Mucosa of rectum (tissue), 2 donors: ENCODE measurements around the gene EFCC1.

Experiments used
- H3K27ac ChIP-seq, 2 donors: one replicate each; pipeline ENCODE4 v1.7.0; 2013; ENCODE audit warnings: inconsistent platforms in 2 of 2, low read depth in 2 of 2, low read length in 2 of 2
- H3K27me3 ChIP-seq, 2 donors: one replicate each; pipeline ENCODE4 v1.7.0; 2013; ENCODE audit warnings: low read length in 2 of 2; ENCODE audit not compliant: control insufficient read depth in 2 of 2, insufficient read depth in 2 of 2
- H3K36me3 ChIP-seq, 2 donors: one replicate each; pipeline ENCODE4 v1.7.0; 2013; ENCODE audit warnings: low read length in 2 of 2; ENCODE audit not compliant: control insufficient read depth in 2 of 2, insufficient read depth in 2 of 2
- H3K4me1 ChIP-seq, 2 donors: one replicate each; pipeline ENCODE4 v1.7.0; 2013; ENCODE audit warnings: low read length in 2 of 2, mild to moderate bottlenecking in 1 of 2; ENCODE audit not compliant: control insufficient read depth in 2 of 2, insufficient read depth in 2 of 2
- H3K4me3 ChIP-seq, 2 donors: one replicate each; pipeline ENCODE4 v1.7.0; 2013; ENCODE audit warnings: low read length in 2 of 2
- H3K9ac ChIP-seq, 2 donors: one replicate each; pipeline ENCODE4 v1.7.0; 2013; ENCODE audit warnings: low read length in 2 of 2, low read depth in 1 of 2, mild to moderate bottlenecking in 1 of 2
- H3K9me3 ChIP-seq, 2 donors: one replicate each; pipeline ENCODE4 v1.7.0; 2013; ENCODE audit warnings: low read length in 2 of 2; ENCODE audit not compliant: control insufficient read depth in 2 of 2
- donor health status: healthy.
- donor health status: Normal muscosa, but diverticular disease.

The EFCC1 gene

DNA sequence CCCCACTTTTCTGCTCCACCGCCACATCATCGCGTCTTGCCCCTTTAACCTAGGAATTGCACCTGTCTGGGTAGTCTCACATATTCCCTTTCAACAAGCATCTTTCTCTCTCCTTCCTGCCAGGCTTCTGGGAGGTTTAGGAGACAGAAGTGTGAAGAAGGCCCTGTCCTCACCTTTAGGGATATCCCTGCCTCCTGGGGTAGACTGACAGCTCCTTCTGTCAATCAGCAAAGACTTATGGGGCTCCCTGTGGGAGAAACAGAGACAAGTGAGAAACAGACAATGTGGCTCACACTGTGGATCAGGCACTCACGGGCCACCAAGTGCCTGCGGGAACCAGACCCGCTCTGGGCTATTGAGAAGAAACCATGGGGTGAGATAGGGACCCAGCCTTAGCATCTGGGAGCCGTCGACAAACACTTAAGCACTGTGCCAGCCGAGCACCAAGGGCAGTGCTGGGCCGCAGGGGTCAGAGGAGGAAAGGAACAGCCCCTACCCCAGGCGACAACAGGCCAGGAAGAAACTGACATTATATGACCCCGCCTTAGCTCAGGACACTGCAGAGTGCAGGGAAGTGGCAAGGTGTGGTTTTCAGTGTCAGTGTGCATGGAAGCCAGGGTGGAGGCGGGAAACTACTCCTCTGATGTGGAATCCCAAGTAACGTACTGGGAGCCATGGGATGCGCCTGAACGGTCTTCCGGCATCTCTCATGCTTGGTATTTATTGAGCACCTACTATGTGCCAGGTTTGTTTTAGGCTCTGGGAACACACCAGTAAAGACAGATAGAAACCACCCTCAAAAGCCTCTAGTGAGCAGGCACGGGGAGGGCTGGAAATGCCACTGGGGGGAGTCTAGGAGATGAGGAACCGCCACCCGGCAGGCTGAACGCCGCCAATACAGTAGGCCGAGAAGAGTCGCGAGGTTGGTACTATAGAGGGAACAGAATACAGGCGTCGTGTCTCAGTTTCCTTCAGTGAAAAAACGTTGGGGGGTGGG is 1.8 kb downstream of the EFCC1 start:
- Histone ChIP-seq H3K9me3 (no peaks in the 10 kb centered on the region), H3K4me3 (peak overlapping the region; percentile 58 to 65), H3K27ac (no peak overlapping the region), H3K27me3 (peaks cover 21 to 22% of the 10 kb centered on the region in 2 donors), H3K9ac (peak overlapping the region in 1 of 2 donors; percentile 33), H3K4me1 (peaks cover 21 to 25% of the 10 kb centered on the region in 2 donors), H3K36me3 (no peaks in the 10 kb centered on the region)

DNA sequence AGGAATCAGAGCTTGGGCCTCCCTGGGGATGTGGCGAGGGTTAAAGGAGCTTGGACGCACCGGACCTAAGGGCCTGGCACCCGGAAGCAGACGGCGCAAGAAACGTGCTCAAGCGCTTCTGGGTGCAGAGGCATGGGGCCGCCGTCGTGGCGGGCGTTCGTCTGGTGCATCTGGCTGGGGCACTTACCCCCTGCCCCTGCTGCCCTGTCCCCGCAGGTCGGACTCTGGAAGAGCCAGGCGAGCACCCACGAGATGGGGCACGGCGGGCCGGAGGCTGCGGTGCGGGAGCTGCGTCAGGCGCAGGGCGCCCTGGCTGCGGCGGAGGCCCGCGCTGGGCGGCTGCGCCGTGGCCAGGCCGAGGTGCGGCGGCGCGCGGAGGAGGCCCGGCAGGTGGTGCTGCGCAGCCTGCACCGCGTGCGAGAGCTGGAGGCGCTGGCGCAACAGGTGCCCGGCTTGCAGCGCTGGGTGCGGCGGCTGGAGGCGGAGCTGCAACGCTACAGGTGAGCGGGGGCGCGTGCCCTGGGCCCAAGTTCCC is 2.5 kb downstream of the EFCC1 start:
- Histone ChIP-seq H3K9ac (peak overlapping the region in 1 of 2 donors; percentile 33), H3K27ac (no peak overlapping the region), H3K4me1 (peaks cover 21 to 25% of the 10 kb centered on the region in 2 donors), H3K27me3 (peaks cover 18 to 21% of the 10 kb centered on the region in 2 donors), H3K9me3 (no peaks in the 10 kb centered on the region), H3K36me3 (no peaks in the 10 kb centered on the region), H3K4me3 (peak overlapping the region; percentile 41 to 46)

DNA sequence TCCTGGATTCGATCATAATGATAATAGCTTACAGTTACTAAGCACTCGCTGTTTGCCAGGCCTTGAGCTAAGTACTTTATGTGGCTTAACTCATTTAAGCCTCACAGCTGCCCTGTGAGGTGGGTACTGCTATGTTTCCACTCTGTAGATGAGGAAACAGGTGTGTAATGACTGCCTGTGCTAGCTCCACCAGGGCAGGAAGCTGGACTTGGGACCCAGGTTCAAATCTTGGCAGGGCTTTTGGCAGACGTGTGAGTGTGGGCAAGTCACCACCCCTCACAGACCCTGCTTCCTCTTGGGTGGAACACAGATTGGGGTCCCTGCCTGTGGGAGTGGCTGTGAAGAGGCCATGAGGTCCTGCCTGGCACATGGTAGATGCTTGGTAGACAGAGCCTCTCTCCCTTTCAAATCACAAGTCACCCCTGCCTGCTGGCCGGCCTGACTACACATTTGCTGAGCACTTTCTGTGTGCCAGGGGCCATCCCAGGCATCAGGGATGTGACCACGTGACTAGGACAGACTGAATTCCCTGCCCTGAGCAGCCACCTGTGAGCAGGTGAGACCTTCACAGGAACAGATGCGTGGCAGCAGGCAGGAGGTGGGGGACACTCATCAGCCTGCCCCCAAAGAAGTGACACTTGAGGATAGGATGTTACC is 3.7 kb downstream of the EFCC1 start:
- no peaks in the 10 kb centered on the region for H3K36me3 ChIP-seq
- H3K27me3 ChIP-seq: peaks cover 16 to 21% of the 10 kb centered on the region in 2 donors
- peaks cover 21 to 25% of the 10 kb centered on the region in 2 donors for H3K4me1 ChIP-seq
- H3K9ac ChIP-seq: peak overlapping the region in 1 of 2 donors; percentile 18
- H3K27ac ChIP-seq: peak overlapping the region; percentile 46 to 59
- H3K4me3 ChIP-seq: no peak overlapping the region
- H3K9me3 ChIP-seq: no peaks in the 10 kb centered on the region

DNA sequence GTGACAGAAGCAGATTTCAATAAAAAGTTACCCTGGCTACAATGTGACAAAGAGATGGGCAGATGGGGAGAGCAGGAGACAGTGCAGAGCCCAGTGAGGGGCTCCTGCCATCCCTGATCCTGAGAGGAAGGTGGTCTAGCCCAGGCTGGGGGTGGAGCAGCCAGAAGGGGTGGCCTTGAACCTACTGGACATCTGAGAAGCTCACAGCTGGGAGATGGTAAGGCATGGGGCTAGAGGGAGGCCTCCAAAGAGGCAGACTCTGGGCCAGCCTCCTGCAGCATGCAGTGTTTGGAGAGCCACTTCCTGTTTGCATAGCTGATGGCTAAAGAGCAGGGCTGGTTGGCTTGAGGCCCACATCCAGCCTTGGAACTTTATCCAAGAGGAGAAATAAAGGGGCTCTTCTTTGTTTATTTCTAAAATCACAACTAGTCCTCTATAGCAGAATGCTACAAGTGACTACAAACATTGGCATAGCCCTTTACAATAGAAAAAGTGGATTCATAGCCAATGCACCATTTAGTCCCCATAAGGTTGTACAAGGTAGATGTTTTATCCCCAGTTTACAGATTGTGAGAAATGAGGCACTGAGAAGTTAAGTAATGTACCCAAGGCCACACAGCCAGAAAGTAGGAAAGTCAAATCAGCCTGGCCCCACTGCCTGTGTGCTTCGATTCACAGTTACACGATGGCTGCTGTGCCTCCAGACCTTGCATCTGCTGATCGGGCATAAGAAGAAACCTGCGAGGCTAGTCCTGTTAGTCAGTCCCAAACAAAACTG is 4.6 kb downstream of the EFCC1 start:
- Histone ChIP-seq H3K27me3 (peaks cover 12 to 16% of the 10 kb centered on the region in 2 donors), H3K9me3 (no peaks in the 10 kb centered on the region), H3K4me3 (no peak overlapping the region), H3K27ac (peak overlapping the region; percentile 29 to 59), H3K9ac (no peak overlapping the region), H3K36me3 (no peaks in the 10 kb centered on the region), H3K4me1 (peaks cover 21 to 25% of the 10 kb centered on the region in 2 donors)

DNA sequence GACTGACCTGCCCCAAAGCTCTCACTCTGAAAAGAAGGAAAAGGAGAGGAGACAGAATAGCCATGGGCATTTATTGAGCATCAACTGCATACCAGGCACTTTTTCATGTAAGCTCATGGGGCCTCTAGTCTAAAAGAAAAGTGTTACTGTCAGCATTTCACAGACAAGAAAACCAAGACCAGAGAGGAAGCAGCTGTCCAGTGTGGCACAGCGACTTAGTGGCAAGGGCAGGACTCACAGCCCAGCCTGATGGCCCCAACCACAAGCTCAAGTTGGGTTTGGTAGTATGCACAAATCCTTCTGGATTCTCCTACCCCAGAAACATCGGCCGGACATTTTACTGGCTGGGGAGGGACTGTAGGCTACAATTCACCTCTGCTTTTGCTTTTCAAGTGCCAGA is 5.8 kb downstream of the EFCC1 start:
- no peaks in the 10 kb centered on the region for H3K36me3 ChIP-seq
- H3K4me3 ChIP-seq: no peak overlapping the region
- H3K4me1 ChIP-seq: peaks cover 20 to 21% of the 10 kb centered on the region in 2 donors
- no peak overlapping the region for H3K27ac ChIP-seq
- H3K9me3 ChIP-seq: no peaks in the 10 kb centered on the region
- no peak overlapping the region for H3K9ac ChIP-seq
- H3K27me3 ChIP-seq: peaks cover 9 to 10% of the 10 kb centered on the region in 2 donors

GRCh38 chr3:129007792-129008191 is 6.7 kb downstream of the EFCC1 start:
- Histone ChIP-seq H3K9ac (no peak overlapping the region), H3K27ac (no peak overlapping the region), H3K4me1 (peaks cover 18 to 21% of the 10 kb centered on the region in 2 donors), H3K9me3 (no peaks in the 10 kb centered on the region), H3K36me3 (no peaks in the 10 kb centered on the region), H3K27me3 (peaks cover 3% of the 10 kb centered on the region in 2 donors), H3K4me3 (no peak overlapping the region)

- no peak overlapping the region for H3K4me3 ChIP-seq
- peaks cover 10 to 13% of the 10 kb centered on the region in 2 donors for H3K4me1 ChIP-seq
- no peaks in the 10 kb centered on the region for H3K27me3 ChIP-seq
- no peak overlapping the region for H3K27ac ChIP-seq
- H3K9me3 ChIP-seq: no peaks in the 10 kb centered on the region
- no peak overlapping the region for H3K9ac ChIP-seq
- H3K36me3 ChIP-seq: no peaks in the 10 kb centered on the region
Measured at GRCh38 chr3:129009266-129009665, 8.2 kb downstream of the EFCC1 start.

GRCh38 chr3:129010310-129010956 is 9.3 kb downstream of the EFCC1 start:
- H3K27me3 ChIP-seq: no peaks in the 10 kb centered on the region
- H3K4me3 ChIP-seq: no peak overlapping the region
- H3K9me3 ChIP-seq: no peaks in the 10 kb centered on the region
- H3K27ac ChIP-seq: no peak overlapping the region
- H3K36me3 ChIP-seq: no peaks in the 10 kb centered on the region
- H3K9ac ChIP-seq: no peak overlapping the region
- H3K4me1 ChIP-seq: peaks cover 1 to 2% of the 10 kb centered on the region in 2 donors

DNA sequence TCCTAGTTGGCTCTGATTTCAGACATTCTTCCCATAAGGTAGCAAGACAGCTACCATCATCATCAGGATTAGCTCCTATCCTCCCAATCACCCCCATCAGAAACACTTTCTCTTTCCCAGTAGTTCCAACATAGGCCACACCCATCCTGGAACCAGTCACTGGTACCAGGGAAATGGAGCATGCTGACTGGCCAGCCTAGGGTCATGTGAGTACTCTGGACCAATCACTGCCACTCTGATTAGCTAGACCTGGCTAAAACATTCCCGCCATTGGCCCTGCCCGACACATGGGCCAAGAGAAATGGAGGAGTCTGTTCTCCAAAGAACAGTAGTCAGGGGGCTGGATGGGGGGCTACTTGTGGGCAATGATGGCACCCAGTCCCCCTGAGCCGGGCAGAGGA is 12.4 kb downstream of the EFCC1 start:
- Histone ChIP-seq H3K4me1 (peaks cover 27% of the 10 kb centered on the region in 2 donors), H3K36me3 (no peaks in the 10 kb centered on the region), H3K27me3 (no peaks in the 10 kb centered on the region), H3K27ac (no peak overlapping the region), H3K4me3 (no peak overlapping the region), H3K9me3 (no peaks in the 10 kb centered on the region), H3K9ac (no peak overlapping the region)
